Vagina (tissue), 2 donors: ENCODE data around the gene PARD3. TPM values are rescaled to one million over a fixed set of nuclear protein-coding genes. Genes with fewer than 3 reads are reported as not detected.

ENCODE experiments used
- DNase-seq, 2 donors: peaks; one replicate each; pipeline ENCODE4 v3.0.0-alpha.2; 2017; ENCODE audit errors: extremely low spot score in 2 of 2
- H3K27ac ChIP-seq: fragments of 200-600 bp; sonication (generic); one replicate; pipeline ENCODE4 v1.5.1; 2019
- H3K27me3 ChIP-seq: fragments of 200-600 bp; sonication (generic); one replicate; pipeline ENCODE4 v1.5.1; 2019
- H3K36me3 ChIP-seq, 2 donors: fragments of 200-600 bp; sonication (generic); one replicate each; pipeline ENCODE4 v1.5.1; 2017 to 2019
- H3K4me1 ChIP-seq: fragments of 200-600 bp; sonication (generic); one replicate; pipeline ENCODE4 v1.5.1; 2019
- H3K4me3 ChIP-seq, 2 donors: fragments of 200-600 bp; sonication (generic); 1 replicate in 1 of 2; 2 replicates in 1 of 2; pipeline ENCODE4 v1.5.1; 2016 to 2019
- H3K9me3 ChIP-seq: fragments of 200-600 bp; sonication (generic); one replicate; pipeline ENCODE4 v1.5.1; 2019
- POLR2A ChIP-seq, 2 donors: fragments of 450-650 bp; IDR thresholded peaks; one replicate each; pipeline ENCODE4 v1.6.1; 2017; ENCODE audit warnings: antibody characterized with exemption in 2 of 2, mild to moderate bottlenecking in 2 of 2, moderate library complexity in 2 of 2
- POLR2AphosphoS5 ChIP-seq, 2 donors: sonication (generic); formaldehyde crosslinking; IDR thresholded peaks; one replicate each; pipeline ENCODE4 v1.9.0; 2017; ENCODE audit warnings: antibody characterized with exemption in 2 of 2, mild to moderate bottlenecking in 2 of 2, low read depth in 1 of 2; ENCODE audit not compliant: insufficient read depth in 1 of 2
- intact Hi-C: fragments of 100-400 bp; cut with DNase I; formaldehyde crosslinking; loops from one replicate; pipeline ENCODE4 v1.15.1; 2023
- total RNA-seq: library from RNA; depleted of rRNA; stranded (reverse); fragments of >200 nt; gene quantifications from one replicate; pipeline ENCODE4 v1.2.3, GENCODE V29; 2016
- TF ChIP-seq, protein P1 (sequence below), 3 experiments: fragments of 450-650 bp in 2 of 3; fragments of 200-600 bp in 1 of 3; sonication (generic) in 1 of 3; IDR thresholded peaks; one replicate each; pipeline ENCODE4 v1.5.1; 2017 to 2019; ENCODE audit warnings: antibody characterized with exemption in 3 of 3, mild to moderate bottlenecking in 2 of 3, moderate library complexity in 2 of 3

Gene PARD3
- total RNA-seq, 1 donor from 2014 or later, result 95.5 TPM

DNA sequence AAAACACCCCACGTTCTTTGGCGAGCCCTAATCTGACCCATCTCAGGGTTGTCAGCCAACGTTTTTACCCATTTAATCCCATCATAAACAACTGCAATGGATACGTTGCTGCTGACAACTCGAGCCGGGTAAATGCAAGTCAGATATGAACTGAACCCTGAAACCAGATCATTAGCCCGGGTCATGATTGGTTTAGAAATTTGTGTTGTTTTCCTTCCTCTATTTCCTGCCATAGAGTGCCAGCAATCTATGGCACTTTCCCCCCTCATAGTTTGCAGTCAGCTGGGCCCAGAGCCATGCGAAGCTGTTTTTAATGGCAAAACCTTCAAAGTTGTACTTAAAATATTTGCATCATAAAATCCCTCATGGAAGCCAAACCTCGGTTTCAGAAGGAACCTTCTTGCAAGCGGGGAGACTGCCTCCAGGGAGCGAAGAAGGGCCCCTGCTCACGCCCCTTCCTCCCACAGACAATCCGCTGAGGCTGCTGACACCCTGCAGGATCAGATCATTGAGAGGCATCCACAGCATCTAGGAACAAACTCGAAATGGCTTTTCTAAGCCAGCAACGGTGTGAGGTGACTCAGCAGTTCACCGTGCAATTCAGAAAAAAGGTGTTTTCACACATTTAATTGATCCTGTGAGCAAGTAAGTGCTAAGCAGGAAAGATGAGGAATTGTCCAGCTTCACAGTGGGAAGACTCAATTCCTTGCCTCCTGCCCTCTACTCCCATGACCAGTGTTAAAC lies 710.1 kb downstream of the PARD3 start:
- Histone ChIP-seq H3K36me3 (no peaks in the 10 kb centered on the region), H3K9me3 (no peaks in the 10 kb centered on the region), H3K4me1 (peaks cover 47% of the 10 kb centered on the region), H3K27me3 (no peaks in the 10 kb centered on the region), H3K4me3 (no peak overlapping the region), H3K27ac (peak overlapping the region; percentile 5)
- TF ChIP-seq, protein P1, sequence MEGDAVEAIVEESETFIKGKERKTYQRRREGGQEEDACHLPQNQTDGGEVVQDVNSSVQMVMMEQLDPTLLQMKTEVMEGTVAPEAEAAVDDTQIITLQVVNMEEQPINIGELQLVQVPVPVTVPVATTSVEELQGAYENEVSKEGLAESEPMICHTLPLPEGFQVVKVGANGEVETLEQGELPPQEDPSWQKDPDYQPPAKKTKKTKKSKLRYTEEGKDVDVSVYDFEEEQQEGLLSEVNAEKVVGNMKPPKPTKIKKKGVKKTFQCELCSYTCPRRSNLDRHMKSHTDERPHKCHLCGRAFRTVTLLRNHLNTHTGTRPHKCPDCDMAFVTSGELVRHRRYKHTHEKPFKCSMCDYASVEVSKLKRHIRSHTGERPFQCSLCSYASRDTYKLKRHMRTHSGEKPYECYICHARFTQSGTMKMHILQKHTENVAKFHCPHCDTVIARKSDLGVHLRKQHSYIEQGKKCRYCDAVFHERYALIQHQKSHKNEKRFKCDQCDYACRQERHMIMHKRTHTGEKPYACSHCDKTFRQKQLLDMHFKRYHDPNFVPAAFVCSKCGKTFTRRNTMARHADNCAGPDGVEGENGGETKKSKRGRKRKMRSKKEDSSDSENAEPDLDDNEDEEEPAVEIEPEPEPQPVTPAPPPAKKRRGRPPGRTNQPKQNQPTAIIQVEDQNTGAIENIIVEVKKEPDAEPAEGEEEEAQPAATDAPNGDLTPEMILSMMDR (IDR thresholded peaks at IDR 0.05), result no peak
- TF ChIP-seq POLR2A (IDR thresholded peaks at IDR 0.05) (no peak), POLR2AphosphoS5 (IDR thresholded peaks at IDR 0.05; ENCODE audit: insufficient read depth in 1 of 2, low read depth in 1 of 2) (no peak)
- intact Hi-C loops, result loop anchor here (5.0 to 10.0 kb wide), 2 partner anchors 770 to 913 kb away; partner anchors contain the start of gene NRP1
- DNase-seq, result peak in 1 of 2 donors; percentile 84

DNA sequence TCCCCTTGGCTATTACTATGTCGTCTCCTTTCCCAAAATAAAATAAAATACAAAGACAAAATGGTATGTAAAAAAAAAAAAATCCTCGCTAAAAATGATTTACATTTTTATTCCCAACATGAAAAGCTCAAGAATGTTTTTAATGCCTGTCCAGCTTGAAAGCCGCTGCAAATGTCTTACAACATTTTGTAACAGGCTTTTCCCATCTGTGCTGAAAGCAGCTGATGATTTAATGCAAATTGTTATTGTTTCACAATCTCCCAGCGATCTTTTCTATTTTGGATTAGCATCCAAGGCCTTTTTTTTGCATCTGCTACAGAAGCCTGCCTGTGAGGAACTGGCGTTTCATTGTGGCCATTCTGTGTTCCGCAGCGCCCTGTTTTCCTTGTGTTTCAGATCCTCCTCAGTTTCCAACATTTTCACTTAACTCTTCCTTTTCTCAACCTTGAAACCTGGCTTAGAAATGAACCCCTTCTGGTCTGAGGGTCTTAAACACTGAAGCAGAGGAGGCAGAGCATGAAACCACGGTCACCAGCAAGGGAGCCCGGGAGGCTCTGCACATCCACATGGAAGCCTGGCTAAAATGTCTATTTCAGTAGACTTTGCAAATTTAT lies 712.1 kb downstream of the PARD3 start:
- H3K27me3 ChIP-seq, result no peaks in the 10 kb centered on the region
- peak overlapping the region; percentile 41 for H3K27ac ChIP-seq
- peaks cover 47% of the 10 kb centered on the region for H3K4me1 ChIP-seq
- no peak overlapping the region for H3K4me3 ChIP-seq
- no peaks in the 10 kb centered on the region for H3K36me3 ChIP-seq
- intact Hi-C loops, result loop anchor here (5.0 to 10.0 kb wide), 2 partner anchors 768 to 911 kb away; partner anchors contain the start of gene NRP1
- no peaks in the 10 kb centered on the region for H3K9me3 ChIP-seq
- peak in 1 of 2 donors; percentile 85 for DNase-seq
- peak in 1 of 2 donors; percentile 72 for TF ChIP-seq POLR2AphosphoS5 (IDR thresholded peaks at IDR 0.05; ENCODE audit: insufficient read depth in 1 of 2, low read depth in 1 of 2)
- TF ChIP-seq, protein P1 (IDR thresholded peaks at IDR 0.05), result no peak

DNA sequence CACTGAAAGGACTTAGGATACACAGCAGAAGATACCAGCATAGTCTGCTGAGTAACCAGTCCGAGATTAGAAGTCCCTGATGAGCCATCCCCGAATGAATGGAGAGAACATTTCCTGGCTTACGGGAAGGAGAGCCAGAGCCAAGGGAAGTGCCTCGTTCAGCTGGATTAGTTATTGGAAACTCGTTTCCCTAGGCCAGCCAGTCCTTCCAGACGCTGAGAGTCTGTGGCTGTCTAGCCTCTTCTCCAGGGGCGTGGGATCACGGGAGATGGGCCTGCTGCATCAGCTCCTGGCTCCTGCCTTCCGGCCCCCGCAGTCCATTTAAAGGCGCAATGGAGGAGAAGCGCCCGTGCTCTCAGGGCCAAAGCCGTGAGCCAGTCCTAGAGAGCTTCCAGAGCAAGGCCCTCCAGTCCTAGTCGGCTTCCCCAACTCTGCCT lies 712.8 kb downstream of the PARD3 start:
- Histone ChIP-seq H3K27ac (peak overlapping the region; percentile 41), H3K4me1 (peaks cover 47% of the 10 kb centered on the region), H3K27me3 (no peaks in the 10 kb centered on the region), H3K36me3 (no peaks in the 10 kb centered on the region), H3K9me3 (no peaks in the 10 kb centered on the region), H3K4me3 (no peak overlapping the region)
- TF ChIP-seq POLR2AphosphoS5 (IDR thresholded peaks at IDR 0.05; ENCODE audit: insufficient read depth in 1 of 2, low read depth in 1 of 2), result peak; percentile 61 to 85
- TF ChIP-seq, protein P1 (IDR thresholded peaks at IDR 0.05), result no peak
- intact Hi-C loops, result loop anchor here (5.0 to 10.0 kb wide), 2 partner anchors 767 to 910 kb away; partner anchors contain the start of gene NRP1
- DNase-seq, result peak in 1 of 2 donors; percentile 97

DNA sequence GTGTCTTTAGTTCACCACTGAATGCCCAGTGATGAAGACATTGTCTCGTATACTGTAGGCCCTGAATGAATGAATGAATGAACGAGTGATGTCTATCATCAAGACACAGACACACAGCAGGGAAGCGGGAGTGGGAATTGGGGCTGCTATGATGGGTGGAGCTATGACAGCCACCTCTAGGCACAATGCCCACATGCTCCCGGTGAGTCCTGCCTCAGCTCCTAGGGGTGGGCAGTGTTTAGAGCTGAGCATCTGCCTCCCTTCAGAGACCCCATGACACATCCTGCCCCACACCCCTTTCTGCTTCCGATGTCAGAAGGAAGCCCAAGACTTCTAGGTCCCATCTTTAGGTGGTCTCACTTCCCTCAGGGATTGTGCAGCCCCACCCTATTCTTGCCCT lies 714.1 kb downstream of the PARD3 start:
- intact Hi-C loops, result loop anchor here (5.0 to 10.0 kb wide), 2 partner anchors 766 to 909 kb away; partner anchors contain the start of gene NRP1
- H3K27ac ChIP-seq, result peak overlapping the region; percentile 41
- peaks cover 47% of the 10 kb centered on the region for H3K4me1 ChIP-seq
- H3K4me3 ChIP-seq, result no peak overlapping the region
- TF ChIP-seq POLR2AphosphoS5 (IDR thresholded peaks at IDR 0.05; ENCODE audit: insufficient read depth in 1 of 2, low read depth in 1 of 2), result no peak
- no peak for TF ChIP-seq POLR2A (IDR thresholded peaks at IDR 0.05)
- TF ChIP-seq, protein P1 (IDR thresholded peaks at IDR 0.05), result no peak
- no peaks in the 10 kb centered on the region for H3K36me3 ChIP-seq
- H3K27me3 ChIP-seq, result no peaks in the 10 kb centered on the region
- peak in 1 of 2 donors; percentile 77 for DNase-seq
- H3K9me3 ChIP-seq, result no peaks in the 10 kb centered on the region
